ENCODE data around the gene ZDHHC9.

ZDHHC9 gene

GRCh38 chrX:129787336-129788055 is 56.2 kb downstream of the ZDHHC9 start:
- no peak for DNase-seq

- DNase-seq: no peak
Observed at GRCh38 chrX:129786210-129786651, 57.5 kb downstream of the ZDHHC9 start.

GRCh38 chrX:129785160-129785947 is 58.3 kb downstream of the ZDHHC9 start:
- no peak for DNase-seq

GRCh38 chrX:129784371-129784770 is 59.3 kb downstream of the ZDHHC9 start:
- DNase-seq: no peak

GRCh38 chrX:129783291-129783713 is 60.4 kb downstream of the ZDHHC9 start:
- DNase-seq: no peak

- DNase-seq: no peak
Observed at GRCh38 chrX:129782706-129783105, 61.0 kb downstream of the ZDHHC9 start.

GRCh38 chrX:129781680-129782495 is 61.8 kb downstream of the ZDHHC9 start:
- DNase-seq: no peak

- DNase-seq: no peak
Observed at GRCh38 chrX:129781134-129781672, 62.5 kb downstream of the ZDHHC9 start.

GRCh38 chrX:129780441-129781105 is 63.1 kb downstream of the ZDHHC9 start:
- no peak for DNase-seq

GRCh38 chrX:129779747-129780146 is 63.9 kb downstream of the ZDHHC9 start, which contains the start of gene SASH3:
Gene SASH3, plus strand, starts transcription at chrX:129779949. Its CDS starts 149 bp downstream, at chrX:129780098.
- no peak for DNase-seq

- no peak for DNase-seq
Observed at GRCh38 chrX:129779086-129779672, 64.5 kb downstream of the ZDHHC9 start.

GRCh38 chrX:129777218-129778030 is 66.3 kb downstream of the ZDHHC9 start:
- peak; percentile 36 for DNase-seq

GRCh38 chrX:129773649-129774458 is 69.8 kb downstream of the ZDHHC9 start:
- no peak for DNase-seq

GRCh38 chrX:129772796-129773431 is 70.8 kb downstream of the ZDHHC9 start:
- no peak for DNase-seq

GRCh38 chrX:129771266-129771995 is 72.3 kb downstream of the ZDHHC9 start:
- DNase-seq: no peak

GRCh38 chrX:129769467-129770154 is 74.1 kb downstream of the ZDHHC9 start:
- DNase-seq: no peak

GRCh38 chrX:129768586-129769466 is 74.9 kb downstream of the ZDHHC9 start:
- DNase-seq: no peak
